ENCODE results near the gene NT5DC3. TPM values are rescaled to one million over a fixed set of nuclear protein-coding genes. Genes with fewer than 3 reads are reported as not detected.

NT5DC3 gene
- total RNA-seq, 2 donors from 2014 or later: 24.2 to 28.3 TPM

DNA sequence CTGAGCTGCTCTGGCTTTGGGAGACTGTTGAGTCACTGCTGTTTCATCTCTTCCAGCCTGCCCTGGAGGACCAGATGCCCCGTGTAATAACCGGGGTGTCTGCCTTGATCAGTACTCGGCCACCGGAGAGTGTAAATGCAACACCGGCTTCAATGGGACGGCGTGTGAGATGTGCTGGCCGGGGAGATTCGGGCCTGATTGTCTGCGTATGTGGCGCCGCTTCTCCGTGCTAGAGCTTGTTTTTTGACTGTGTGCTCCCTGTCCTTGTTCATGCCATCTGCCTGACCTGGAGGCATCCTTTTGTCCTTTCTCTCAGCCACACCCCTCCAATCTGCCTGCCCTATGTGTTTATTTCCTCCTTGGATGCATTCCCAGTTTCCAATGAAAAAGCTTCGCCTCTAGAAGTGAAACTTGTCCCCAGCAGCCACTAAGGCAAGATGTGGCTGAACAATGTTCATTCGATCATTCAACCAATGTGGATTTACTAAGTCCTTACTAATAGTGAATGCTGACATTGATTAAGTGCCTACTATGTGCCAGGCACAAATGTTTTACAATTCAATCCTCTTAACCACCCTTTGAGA, 98.6 kb downstream of the NT5DC3 start:
- Mint-ChIP-seq H3K4me3 (no peak overlapping the region), H3K27me3 (ENCODE audit: insufficient read depth) (no peaks in the 10 kb centered on the region), H3K4me1 (no peaks in the 10 kb centered on the region), H3K36me3 (ENCODE audit: low read depth) (no peaks in the 10 kb centered on the region), H3K27ac (no peak overlapping the region), H3K9me3 (no peaks in the 10 kb centered on the region)
- WGBS, 2 experiments (ENCODE audit: insufficient coverage in 1 of 2, insufficient read length in 1 of 2): 92 to 94% methylated on average over 15 of the region's 15 CpGs
- TF ChIP-seq, protein P1, sequence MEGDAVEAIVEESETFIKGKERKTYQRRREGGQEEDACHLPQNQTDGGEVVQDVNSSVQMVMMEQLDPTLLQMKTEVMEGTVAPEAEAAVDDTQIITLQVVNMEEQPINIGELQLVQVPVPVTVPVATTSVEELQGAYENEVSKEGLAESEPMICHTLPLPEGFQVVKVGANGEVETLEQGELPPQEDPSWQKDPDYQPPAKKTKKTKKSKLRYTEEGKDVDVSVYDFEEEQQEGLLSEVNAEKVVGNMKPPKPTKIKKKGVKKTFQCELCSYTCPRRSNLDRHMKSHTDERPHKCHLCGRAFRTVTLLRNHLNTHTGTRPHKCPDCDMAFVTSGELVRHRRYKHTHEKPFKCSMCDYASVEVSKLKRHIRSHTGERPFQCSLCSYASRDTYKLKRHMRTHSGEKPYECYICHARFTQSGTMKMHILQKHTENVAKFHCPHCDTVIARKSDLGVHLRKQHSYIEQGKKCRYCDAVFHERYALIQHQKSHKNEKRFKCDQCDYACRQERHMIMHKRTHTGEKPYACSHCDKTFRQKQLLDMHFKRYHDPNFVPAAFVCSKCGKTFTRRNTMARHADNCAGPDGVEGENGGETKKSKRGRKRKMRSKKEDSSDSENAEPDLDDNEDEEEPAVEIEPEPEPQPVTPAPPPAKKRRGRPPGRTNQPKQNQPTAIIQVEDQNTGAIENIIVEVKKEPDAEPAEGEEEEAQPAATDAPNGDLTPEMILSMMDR (conservative IDR thresholded peaks at IDR 0.05): no peak
- H3K4me3 ChIP-seq (ENCODE audit: low read length): no peak overlapping the region
- H3K27ac ChIP-seq (ENCODE audit: low read depth, low read length): no peak overlapping the region
- no peak overlapping the region for H3K9ac ChIP-seq (ENCODE audit: extremely low read depth, low read length, poor library complexity, severe bottlenecking)
- H3K9me3 ChIP-seq (ENCODE audit: control insufficient read depth, low read length): no peaks in the 10 kb centered on the region
- peaks cover 5% of the 10 kb centered on the region for H3K27me3 ChIP-seq (ENCODE audit: control insufficient read depth, insufficient read depth, low read length, poor library complexity, severe bottlenecking)
- no peak for DNase-seq
- no peaks in the 10 kb centered on the region for H3K4me1 ChIP-seq (ENCODE audit: control insufficient read depth, insufficient read depth, low read length)
- no peaks in the 10 kb centered on the region for H3K36me3 ChIP-seq (ENCODE audit: control insufficient read depth, insufficient read depth, low read length)

DNA sequence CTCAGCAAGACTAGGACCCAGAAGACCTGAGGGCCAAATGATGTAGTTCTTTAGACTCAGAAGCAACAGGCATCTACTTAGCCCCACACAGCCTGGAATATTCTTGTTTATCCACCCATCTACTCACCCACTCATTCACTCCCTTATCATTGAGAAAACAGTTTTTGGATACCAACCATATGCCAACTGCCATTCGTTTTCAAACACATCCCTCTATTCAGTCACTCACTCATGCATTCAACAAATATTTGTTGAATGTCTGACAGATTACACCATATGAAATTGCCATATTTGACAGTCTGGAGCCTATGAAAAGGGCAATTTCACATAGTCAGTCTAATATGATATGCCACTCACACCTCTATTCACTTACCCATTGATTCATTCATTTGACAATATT, 103.2 kb downstream of the NT5DC3 start:
- Histone ChIP-seq H3K36me3 (ENCODE audit: control insufficient read depth, insufficient read depth, low read length) (no peaks in the 10 kb centered on the region), H3K9ac (ENCODE audit: extremely low read depth, low read length, poor library complexity, severe bottlenecking) (no peak overlapping the region), H3K27ac (ENCODE audit: low read depth, low read length) (no peak overlapping the region), H3K9me3 (ENCODE audit: control insufficient read depth, low read length) (no peaks in the 10 kb centered on the region), H3K4me1 (ENCODE audit: control insufficient read depth, insufficient read depth, low read length) (no peaks in the 10 kb centered on the region), H3K27me3 (ENCODE audit: control insufficient read depth, insufficient read depth, low read length, poor library complexity, severe bottlenecking) (peaks cover 33% of the 10 kb centered on the region), H3K4me3 (ENCODE audit: low read length) (no peak overlapping the region)
- TF ChIP-seq, protein P1 (conservative IDR thresholded peaks at IDR 0.05): no peak
- H3K27me3 Mint-ChIP-seq (ENCODE audit: insufficient read depth): peaks cover 14% of the 10 kb centered on the region
- H3K9me3 Mint-ChIP-seq: no peaks in the 10 kb centered on the region
- H3K4me3 Mint-ChIP-seq: no peak overlapping the region
- H3K27ac Mint-ChIP-seq: no peak overlapping the region
- WGBS, 2 experiments (ENCODE audit: insufficient coverage in 1 of 2, insufficient read length in 1 of 2): 97 to 100% methylated on average over 1 of the region's 1 CpG
- H3K4me1 Mint-ChIP-seq: no peaks in the 10 kb centered on the region
- no peaks in the 10 kb centered on the region for H3K36me3 Mint-ChIP-seq (ENCODE audit: low read depth)
- no peak for DNase-seq

DNA sequence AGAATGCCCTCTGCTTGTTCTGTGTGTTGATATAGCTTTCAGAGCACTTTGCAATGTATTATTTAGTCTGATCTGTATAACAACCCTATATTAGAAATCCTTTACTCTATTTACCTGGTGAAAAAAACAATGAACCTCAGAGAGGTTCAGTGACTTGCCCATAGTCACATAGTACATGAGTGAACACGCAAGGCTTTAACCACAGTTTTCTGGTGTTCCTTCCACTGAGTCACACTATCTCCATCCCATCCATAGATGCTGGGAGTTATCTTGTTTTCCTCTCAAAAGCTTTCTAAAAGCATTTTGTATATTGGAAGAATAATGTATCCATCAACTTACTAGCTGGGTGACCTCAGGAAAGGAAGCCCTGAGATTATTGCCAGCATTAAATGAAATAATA, 104.5 kb downstream of the NT5DC3 start:
- WGBS, 2 experiments (ENCODE audit: insufficient coverage in 1 of 2, insufficient read length in 1 of 2): 100% methylated on average over 1 of the region's 1 CpG; no CpG with 5 or more reads in 1 of the 2 experiments
- no peak overlapping the region for H3K27ac Mint-ChIP-seq
- H3K9me3 ChIP-seq (ENCODE audit: control insufficient read depth, low read length): peaks cover under 1% of the 10 kb centered on the region
- H3K4me3 Mint-ChIP-seq: no peak overlapping the region
- peaks cover 14% of the 10 kb centered on the region for H3K27me3 Mint-ChIP-seq (ENCODE audit: insufficient read depth)
- no peak overlapping the region for H3K27ac ChIP-seq (ENCODE audit: low read depth, low read length)
- H3K4me1 Mint-ChIP-seq: no peaks in the 10 kb centered on the region
- H3K36me3 Mint-ChIP-seq (ENCODE audit: low read depth): no peaks in the 10 kb centered on the region
- no peaks in the 10 kb centered on the region for H3K36me3 ChIP-seq (ENCODE audit: control insufficient read depth, insufficient read depth, low read length)
- no peak overlapping the region for H3K4me3 ChIP-seq (ENCODE audit: low read length)
- H3K4me1 ChIP-seq (ENCODE audit: control insufficient read depth, insufficient read depth, low read length): no peaks in the 10 kb centered on the region
- H3K27me3 ChIP-seq (ENCODE audit: control insufficient read depth, insufficient read depth, low read length, poor library complexity, severe bottlenecking): peaks cover 33% of the 10 kb centered on the region
- H3K9me3 Mint-ChIP-seq: peaks cover 3% of the 10 kb centered on the region
- TF ChIP-seq, protein P1 (conservative IDR thresholded peaks at IDR 0.05): no peak
- H3K9ac ChIP-seq (ENCODE audit: extremely low read depth, low read length, poor library complexity, severe bottlenecking): no peak overlapping the region
- no peak for DNase-seq

Measured in endodermal cell (in vitro differentiated cells).